ENCODE results near the gene JADE3. TPM values are rescaled to one million over a fixed set of nuclear protein-coding genes. Genes with fewer than 3 reads are reported as not detected.

JADE3 gene
- total and polyA plus RNA-seq, 12 donors = 1.6 to 8.7 (median 6.0) TPM

GRCh38 chrX:47101206-47101605 lies 189.0 kb downstream of the JADE3 start:
- Histone ChIP-seq H3K27ac (no peak overlapping the region), H3K9me3 (no peaks in the 10 kb centered on the region), H3K36me3 (no peaks in the 10 kb centered on the region), H3K4me3 (no peak overlapping the region), H3K4me1 (no peaks in the 10 kb centered on the region), H3K27me3 (peaks cover 0 to 30% (median 0%) of the 10 kb centered on the region in 7 donors)
- intact Hi-C loops (cut with DNase I) = no loop called here
- 86 to 92% methylated on average over 4 of the region's 4 CpGs for WGBS, 2 donors
- no peak for ATAC-seq
- no peak for TF ChIP-seq CTCF (IDR thresholded peaks at IDR 0.05)
- DNase-seq = no peak

Other genes with a start within 250 kb of the JADE3 start
- gene SLC9A7, start 153.3 kb upstream of the JADE3 start, total RNA-seq = 1 to 10 TPM in 9 of 10 donors, under 1 TPM in 1; 0.71 to 7.5 (median 2.2) TPM
- under 1 TPM; 0.43 to 0.59 TPM for gene SLC9A7, start 153.3 kb upstream of the JADE3 start, polyA plus RNA-seq
- 1 to 10 TPM; 2.4 to 5.8 (median 2.9) TPM for gene RP2, start 75.4 kb upstream of the JADE3 start, total RNA-seq
- 1 to 10 TPM; 2.2 to 3.2 TPM for gene RP2, start 75.4 kb upstream of the JADE3 start, polyA plus RNA-seq
- gene RGN, start 166.0 kb downstream of the JADE3 start, total RNA-seq = 10 to 100 TPM; 15.8 to 29.2 (median 23.8) TPM
- 10 to 100 TPM in 1 of 2 donors, 1 to 10 TPM in 1; 2.1 to 10.5 TPM for gene RGN, start 166.0 kb downstream of the JADE3 start, polyA plus RNA-seq
- gene NDUFB11, start 232.3 kb downstream of the JADE3 start, total RNA-seq = 100 to 1,000 TPM; 149 to 217 (median 175) TPM
- 100 to 1,000 TPM; 155 to 178 TPM for gene NDUFB11, start 232.3 kb downstream of the JADE3 start, polyA plus RNA-seq
- gene RBM10, start 232.8 kb downstream of the JADE3 start, total RNA-seq = 10 to 100 TPM; 23.1 to 32.1 (median 26.4) TPM
- gene RBM10, start 232.8 kb downstream of the JADE3 start, polyA plus RNA-seq = 10 to 100 TPM; 26.9 to 27.6 TPM